ENCODE measurements around the gene MAPT. TPM values are rescaled to one million over a fixed set of nuclear protein-coding genes. Genes with fewer than 3 reads are reported as not detected.
"Not testable (repeated sequence)": the region's sequence is repeated elsewhere in the genome, so short reads cannot be mapped to it uniquely, and the experiment has no call there.

Gene MAPT
- total RNA-seq, 1 donor from 2014 or later = 76.6 TPM

GRCh38 chr17:46000292-46000691 is 105.9 kb downstream of the MAPT start:
- FAIRE-seq (no peak), DNase-seq (ENCODE audit: low spot score in 2 of 2) (no peak)

- no peak for FAIRE-seq
Measured at GRCh38 chr17:46000757-46001156, 106.4 kb downstream of the MAPT start.

GRCh38 chr17:46001390-46002310 is 107.3 kb downstream of the MAPT start:
- no peak for FAIRE-seq

More at GRCh38 chr17:46000757-46001156, 106.4 kb downstream of the MAPT start:
- no peak for DNase-seq (ENCODE audit: low spot score in 2 of 2)

GRCh38 chr17:46002311-46002972 is 108.1 kb downstream of the MAPT start:
- FAIRE-seq (no peak), DNase-seq (ENCODE audit: low spot score in 2 of 2) (peak; percentile 68 to 70)

More at GRCh38 chr17:46001390-46002310, 107.3 kb downstream of the MAPT start:
- DNase-seq (ENCODE audit: low spot score in 2 of 2) = no peak

DNA sequence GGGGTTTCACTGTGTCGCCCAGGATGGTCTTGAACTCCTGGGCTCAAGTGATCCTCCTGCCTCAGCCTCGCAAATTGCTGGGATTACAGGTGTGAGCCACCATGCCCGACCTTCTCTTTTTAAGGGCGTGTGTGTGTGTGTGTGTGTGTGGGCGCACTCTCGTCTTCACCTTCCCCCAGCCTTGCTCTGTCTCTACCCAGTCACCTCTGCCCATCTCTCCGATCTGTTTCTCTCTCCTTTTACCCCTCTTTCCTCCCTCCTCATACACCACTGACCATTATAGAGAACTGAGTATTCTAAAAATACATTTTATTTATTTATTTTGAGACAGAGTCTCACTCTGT is 108.6 kb downstream of the MAPT start:
- no peak for FAIRE-seq

DNA sequence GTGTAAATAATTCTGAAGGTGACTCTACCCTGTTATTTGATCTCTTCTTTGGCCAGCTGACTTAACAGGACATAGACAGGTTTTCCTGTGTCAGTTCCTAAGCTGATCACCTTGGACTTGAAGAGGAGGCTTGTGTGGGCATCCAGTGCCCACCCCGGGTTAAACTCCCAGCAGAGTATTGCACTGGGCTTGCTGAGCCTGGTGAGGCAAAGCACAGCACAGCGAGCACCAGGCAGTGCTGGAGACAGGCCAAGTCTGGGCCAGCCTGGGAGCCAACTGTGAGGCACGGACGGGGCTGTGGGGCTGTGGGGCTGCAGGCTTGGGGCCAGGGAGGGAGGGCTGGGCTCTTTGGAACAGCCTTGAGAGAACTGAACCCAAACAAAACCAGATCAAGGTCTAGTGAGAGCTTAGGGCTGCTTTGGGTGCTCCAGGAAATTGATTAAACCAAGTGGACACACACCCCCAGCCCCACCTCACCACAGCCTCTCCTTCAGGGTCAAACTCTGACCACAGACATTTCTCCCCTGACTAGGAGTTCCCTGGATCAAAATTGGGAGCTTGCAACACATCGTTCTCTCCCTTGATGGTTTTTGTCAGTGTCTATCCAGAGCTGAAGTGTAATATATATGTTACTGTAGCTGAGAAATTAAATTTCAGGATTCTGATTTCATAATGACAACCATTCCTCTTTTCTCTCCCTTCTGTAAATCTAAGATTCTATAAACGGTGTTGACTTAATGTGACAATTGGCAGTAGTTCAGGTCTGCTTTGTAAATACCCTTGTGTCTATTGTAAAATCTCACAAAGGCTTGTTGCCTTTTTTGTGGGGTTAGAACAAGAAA is 109.8 kb downstream of the MAPT start:
- DNase-seq (ENCODE audit: low spot score in 2 of 2) (peak in 1 of 2 donors; percentile 43), FAIRE-seq (no peak)

More for the DNA sequence above, 108.6 kb downstream of the MAPT start:
- no peak for DNase-seq (ENCODE audit: low spot score in 2 of 2)

- DNase-seq (ENCODE audit: low spot score in 2 of 2); FAIRE-seq: not testable (repeated sequence)
Measured at GRCh38 chr17:46006082-46006481, 111.7 kb downstream of the MAPT start.

GRCh38 chr17:46007461-46007965 is 113.2 kb downstream of the MAPT start:
- DNase-seq (ENCODE audit: low spot score in 2 of 2) (no peak), FAIRE-seq (no peak)

GRCh38 chr17:46008591-46008990 is 114.2 kb downstream of the MAPT start:
- DNase-seq (ENCODE audit: low spot score in 2 of 2) = no peak
- FAIRE-seq = no peak

- FAIRE-seq (no peak), DNase-seq (ENCODE audit: low spot score in 2 of 2) (no peak)
Measured at GRCh38 chr17:46009681-46010596, 115.6 kb downstream of the MAPT start.

- FAIRE-seq (no peak), DNase-seq (ENCODE audit: low spot score in 2 of 2) (no peak)
Measured at GRCh38 chr17:46010597-46011186, 116.3 kb downstream of the MAPT start.

DNA sequence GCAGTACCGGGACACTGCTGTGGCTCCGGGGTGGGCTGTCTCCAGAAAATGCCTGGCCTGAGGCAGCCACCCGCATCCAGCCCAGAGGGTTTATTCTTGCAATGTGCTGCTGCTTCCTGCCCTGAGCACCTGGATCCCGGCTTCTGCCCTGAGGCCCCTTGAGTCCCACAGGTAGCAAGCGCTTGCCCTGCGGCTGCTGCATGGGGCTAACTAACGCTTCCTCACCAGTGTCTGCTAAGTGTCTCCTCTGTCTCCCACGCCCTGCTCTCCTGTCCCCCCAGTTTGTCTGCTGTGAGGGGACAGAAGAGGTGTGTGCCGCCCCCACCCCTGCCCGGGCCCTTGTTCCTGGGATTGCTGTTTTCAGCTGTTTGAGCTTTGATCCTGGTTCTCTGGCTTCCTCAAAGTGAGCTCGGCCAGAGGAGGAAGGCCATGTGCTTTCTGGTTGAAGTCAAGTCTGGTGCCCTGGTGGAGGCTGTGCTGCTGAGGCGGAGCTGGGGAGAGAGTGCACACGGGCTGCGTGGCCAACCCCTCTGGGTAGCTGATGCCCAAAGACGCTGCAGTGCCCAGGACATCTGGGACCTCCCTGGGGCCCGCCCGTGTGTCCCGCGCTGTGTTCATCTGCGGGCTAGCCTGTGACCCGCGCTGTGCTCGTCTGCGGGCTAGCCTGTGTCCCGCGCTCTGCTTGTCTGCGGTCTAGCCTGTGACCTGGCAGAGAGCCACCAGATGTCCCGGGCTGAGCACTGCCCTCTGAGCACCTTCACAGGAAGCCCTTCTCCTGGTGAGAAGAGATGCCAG is 117.6 kb downstream of the MAPT start:
- FAIRE-seq (no peak), DNase-seq (ENCODE audit: low spot score in 2 of 2) (no peak)

DNA sequence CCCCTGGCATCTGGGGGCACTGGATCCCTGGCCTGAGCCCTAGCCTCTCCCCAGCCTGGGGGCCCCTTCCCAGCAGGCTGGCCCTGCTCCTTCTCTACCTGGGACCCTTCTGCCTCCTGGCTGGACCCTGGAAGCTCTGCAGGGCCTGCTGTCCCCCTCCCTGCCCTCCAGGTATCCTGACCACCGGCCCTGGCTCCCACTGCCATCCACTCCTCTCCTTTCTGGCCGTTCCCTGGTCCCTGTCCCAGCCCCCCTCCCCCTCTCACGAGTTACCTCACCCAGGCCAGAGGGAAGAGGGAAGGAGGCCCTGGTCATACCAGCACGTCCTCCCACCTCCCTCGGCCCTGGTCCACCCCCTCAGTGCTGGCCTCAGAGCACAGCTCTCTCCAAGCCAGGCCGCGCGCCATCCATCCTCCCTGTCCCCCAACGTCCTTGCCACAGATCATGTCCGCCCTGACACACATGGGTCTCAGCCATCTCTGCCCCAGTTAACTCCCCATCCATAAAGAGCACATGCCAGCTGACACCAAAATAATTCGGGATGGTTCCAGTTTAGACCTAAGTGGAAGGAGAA is 118.2 kb downstream of the MAPT start:
- DNase-seq (ENCODE audit: low spot score in 2 of 2) (no peak), FAIRE-seq (no peak)

DNA sequence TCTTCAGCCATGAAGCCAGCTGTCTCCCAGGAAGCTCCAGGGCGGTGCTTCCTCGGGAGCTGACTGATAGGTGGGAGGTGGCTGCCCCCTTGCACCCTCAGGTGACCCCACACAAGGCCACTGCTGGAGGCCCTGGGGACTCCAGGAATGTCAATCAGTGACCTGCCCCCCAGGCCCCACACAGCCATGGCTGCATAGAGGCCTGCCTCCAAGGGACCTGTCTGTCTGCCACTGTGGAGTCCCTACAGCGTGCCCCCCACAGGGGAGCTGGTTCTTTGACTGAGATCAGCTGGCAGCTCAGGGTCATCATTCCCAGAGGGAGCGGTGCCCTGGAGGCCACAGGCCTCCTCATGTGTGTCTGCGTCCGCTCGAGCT is 118.8 kb downstream of the MAPT start:
- FAIRE-seq = no peak
- no peak for DNase-seq (ENCODE audit: low spot score in 2 of 2)

DNA sequence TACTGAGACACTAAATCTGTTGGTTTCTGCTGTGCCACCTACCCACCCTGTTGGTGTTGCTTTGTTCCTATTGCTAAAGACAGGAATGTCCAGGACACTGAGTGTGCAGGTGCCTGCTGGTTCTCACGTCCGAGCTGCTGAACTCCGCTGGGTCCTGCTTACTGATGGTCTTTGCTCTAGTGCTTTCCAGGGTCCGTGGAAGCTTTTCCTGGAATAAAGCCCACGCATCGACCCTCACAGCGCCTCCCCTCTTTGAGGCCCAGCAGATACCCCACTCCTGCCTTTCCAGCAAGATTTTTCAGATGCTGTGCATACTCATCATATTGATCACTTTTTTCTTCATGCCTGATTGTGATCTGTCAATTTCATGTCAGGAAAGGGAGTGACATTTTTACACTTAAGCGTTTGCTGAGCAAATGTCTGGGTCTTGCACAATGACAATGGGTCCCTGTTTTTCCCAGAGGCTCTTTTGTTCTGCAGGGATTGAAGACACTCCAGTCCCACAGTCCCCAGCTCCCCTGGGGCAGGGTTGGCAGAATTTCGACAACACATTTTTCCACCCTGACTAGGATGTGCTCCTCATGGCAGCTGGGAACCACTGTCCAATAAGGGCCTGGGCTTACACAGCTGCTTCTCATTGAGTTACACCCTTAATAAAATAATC is 119.3 kb downstream of the MAPT start:
- FAIRE-seq (no peak), DNase-seq (ENCODE audit: low spot score in 2 of 2) (no peak)

GRCh38 chr17:46019408-46019925 is 125.1 kb downstream of the MAPT start:
- not testable (repeated sequence) for FAIRE-seq; DNase-seq (ENCODE audit: low spot score in 2 of 2)
